ENCODE data around the gene ENTPD8. TPM values are rescaled to one million over a fixed set of nuclear protein-coding genes. Genes with fewer than 3 reads are reported as not detected.
A peak's percentile ranks its signal among the peaks of the same experiment; 100 is the strongest.

Gene ENTPD8
- total and polyA plus RNA-seq, 10 of the 15 experiments (the other 5 are each of a cell fraction or from before 2014, with no cell fraction given): not detected

DNA sequence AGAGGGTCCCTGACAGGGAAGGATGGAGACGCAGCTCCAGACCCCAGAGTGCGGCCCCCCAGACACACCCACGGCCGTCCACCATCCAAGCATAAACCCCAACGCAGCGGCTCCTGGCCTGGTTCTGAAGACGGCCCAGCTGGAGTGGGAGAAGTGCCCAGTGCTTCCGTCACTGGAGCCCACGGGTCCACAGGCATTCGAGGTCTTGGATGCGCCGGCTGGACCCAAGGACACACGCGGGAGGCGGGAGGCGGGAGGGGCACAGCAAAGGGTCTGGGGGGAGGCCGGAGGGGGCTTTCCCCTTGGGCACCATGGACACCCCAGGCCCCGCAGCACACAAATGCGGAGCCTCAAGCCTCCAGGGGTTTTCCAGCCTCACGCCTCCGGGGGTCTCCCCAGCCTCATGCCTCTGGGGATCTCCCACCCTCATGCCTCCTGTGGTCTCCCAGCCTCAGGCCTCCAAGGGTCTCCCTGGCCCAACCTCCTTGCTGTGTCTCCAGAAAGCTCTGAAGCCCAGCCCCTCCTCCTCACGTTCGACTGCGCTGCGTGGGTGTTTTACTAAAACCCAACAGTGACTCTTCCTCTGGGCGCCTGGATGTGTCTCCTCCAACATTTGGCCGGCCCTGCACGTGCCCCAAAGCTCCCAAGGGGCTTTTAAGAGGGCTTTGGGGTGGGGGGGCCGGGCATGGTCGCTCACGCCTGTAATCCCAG, 33.4 kb downstream of the ENTPD8 start:
- peak; percentile 26 for DNase-seq (ENCODE audit: low read depth, low spot score)
- H3K27ac ChIP-seq (ENCODE audit: control insufficient read depth, insufficient read depth): peak overlapping the region; percentile 39
- intact Hi-C loops (cut with micrococcal nuclease; ENCODE audit: unreplicated experiment) (loop anchor here (2.0 kb wide), 1 partner anchor 105 kb away; the partner anchor contains the start of gene NRARP), in situ Hi-C loops (cut with MboI) (loop anchor here (5.0 kb wide), 1 partner anchor 115 kb away; no protein-coding TSS in a partner anchor)
- H3K79me2 ChIP-seq (ENCODE audit: control insufficient read depth, insufficient read depth, low read length): no peaks in the 10 kb centered on the region
- ATAC-seq: peak; percentile 58
- no peak for FAIRE-seq
- H3K4me3 ChIP-seq: peak overlapping the region; percentile 55; the same call in 1 of the 2 replicates
- no TSS peak for BruUV-seq (replicated peaks)
- H4K20me1 ChIP-seq (ENCODE audit: control insufficient read depth, insufficient read depth): no peaks in the 10 kb centered on the region
- peak overlapping the region; percentile 44; the same call in 1 of the 2 replicates for H3K9ac ChIP-seq (ENCODE audit: control insufficient read depth, insufficient read depth, low read length)
- POLR2A ChIA-PET: interaction anchor here (0.7 to 1.3 kb wide), 4 partner anchors 12 to 164 kb away, joined by 3 read pairs; partner anchors contain the start of genes EXD3, NOXA1 and NRARP
- H3K36me3 ChIP-seq (ENCODE audit: control insufficient read depth in 2 of 2, insufficient read depth in 2 of 2, low read length in 1 of 2): no peaks in the 10 kb centered on the region; a peak in 1 of 4 replicates
- RAD21 ChIA-PET (ENCODE audit: unreplicated experiment): interaction anchor here (0.6 to 1.2 kb wide), 4 partner anchors 146 to 171 kb away, joined by 3 to 4 read pairs (median 4); partner anchors contain the start of gene NELFB
- 0% methylated on average over 26 of the region's 31 CpGs for WGBS (ENCODE audit: insufficient coverage, insufficient replicate concordance, low lambda C conversion rate, missing lambda C conversion rate)
- no peaks in the 10 kb centered on the region for H3K27me3 ChIP-seq (replicated peaks in 1 of 2; ENCODE audit: control insufficient read depth in 2 of 2, insufficient read depth in 2 of 2, low read length in 1 of 2)
- SMC1A ChIA-PET (ENCODE audit: uncharacterized antibody, unreplicated experiment): interaction anchor here (1.6 kb wide), 1 partner anchor 106 kb away, joined by 5 read pairs; the partner anchor contains the start of gene NRARP
- CTCF ChIA-PET: interaction anchor here (0.7 to 2.7 kb wide), 5 partner anchors 14 to 122 kb away, joined by 3 to 17 read pairs (median 4); partner anchors contain the start of gene NRARP
- peaks cover 5% of the 10 kb centered on the region; the same call in 1 of the 3 replicates for H3K9me3 ChIP-seq (replicated peaks; ENCODE audit: control insufficient read depth, insufficient read depth, low read length)
- peak overlapping the region; percentile 82 for H3K4me2 ChIP-seq (ENCODE audit: control insufficient read depth, insufficient read depth)
- peaks cover 25% of the 10 kb centered on the region for H3K4me1 ChIP-seq (ENCODE audit: control insufficient read depth, insufficient read depth, low read length)
- no peak overlapping the region; the same call in 1 of the 2 replicates for H2AFZ ChIP-seq (ENCODE audit: control insufficient read depth, low read depth, low read length)
- TF ChIP-seq MEF2B (IDR thresholded peaks at IDR 0.05; ENCODE audit: partially characterized antibody, poor library complexity, severe bottlenecking) (peak; percentile 71), JUND (IDR thresholded peaks at IDR 0.05; ENCODE audit: low read depth, low read length) (no peak), BCL3 (IDR thresholded peaks at IDR 0.05; ENCODE audit: borderline replicate concordance, insufficient read depth, low read depth, low read length, poor library complexity, severe bottlenecking) (no peak), SREBF1 (IDR thresholded peaks at IDR 0.05; ENCODE audit: low read length) (no peak), TCF7 (IDR thresholded peaks at IDR 0.05; ENCODE audit: borderline replicate concordance) (no peak), SKIL (IDR thresholded peaks at IDR 0.05; ENCODE audit: low read depth, poor library complexity, severe bottlenecking) (no peak), SREBF2 (IDR thresholded peaks at IDR 0.05; ENCODE audit: low read length) (no peak), EGR1 (IDR thresholded peaks at IDR 0.05; ENCODE audit: borderline replicate concordance in 1 of 2, low read depth in 2 of 2, low read length in 2 of 2) (peak in 1 of 2 experiments; percentile 91; a peak in 2 of 3 replicates), ZNF274 (IDR thresholded peaks at IDR 0.05; ENCODE audit: insufficient read depth, insufficient read length) (no peak), KLF5 (IDR thresholded peaks at IDR 0.05; ENCODE audit: partially characterized antibody) (no peak), SPI1 (IDR thresholded peaks at IDR 0.05; ENCODE audit: borderline replicate concordance, insufficient read depth, low read depth, low read length) (no peak), JUNB (IDR thresholded peaks at IDR 0.05) (no peak), ATF7 (IDR thresholded peaks at IDR 0.05; ENCODE audit: low read depth) (0 out of 2 replicates have a peak, but pooled peaks have one; percentile 28), BCL11A (IDR thresholded peaks at IDR 0.05; ENCODE audit: low read depth, low read length) (0 out of 2 replicates have a peak, but pooled peaks have one; percentile 29)
- TF ChIP-seq, protein P1, sequence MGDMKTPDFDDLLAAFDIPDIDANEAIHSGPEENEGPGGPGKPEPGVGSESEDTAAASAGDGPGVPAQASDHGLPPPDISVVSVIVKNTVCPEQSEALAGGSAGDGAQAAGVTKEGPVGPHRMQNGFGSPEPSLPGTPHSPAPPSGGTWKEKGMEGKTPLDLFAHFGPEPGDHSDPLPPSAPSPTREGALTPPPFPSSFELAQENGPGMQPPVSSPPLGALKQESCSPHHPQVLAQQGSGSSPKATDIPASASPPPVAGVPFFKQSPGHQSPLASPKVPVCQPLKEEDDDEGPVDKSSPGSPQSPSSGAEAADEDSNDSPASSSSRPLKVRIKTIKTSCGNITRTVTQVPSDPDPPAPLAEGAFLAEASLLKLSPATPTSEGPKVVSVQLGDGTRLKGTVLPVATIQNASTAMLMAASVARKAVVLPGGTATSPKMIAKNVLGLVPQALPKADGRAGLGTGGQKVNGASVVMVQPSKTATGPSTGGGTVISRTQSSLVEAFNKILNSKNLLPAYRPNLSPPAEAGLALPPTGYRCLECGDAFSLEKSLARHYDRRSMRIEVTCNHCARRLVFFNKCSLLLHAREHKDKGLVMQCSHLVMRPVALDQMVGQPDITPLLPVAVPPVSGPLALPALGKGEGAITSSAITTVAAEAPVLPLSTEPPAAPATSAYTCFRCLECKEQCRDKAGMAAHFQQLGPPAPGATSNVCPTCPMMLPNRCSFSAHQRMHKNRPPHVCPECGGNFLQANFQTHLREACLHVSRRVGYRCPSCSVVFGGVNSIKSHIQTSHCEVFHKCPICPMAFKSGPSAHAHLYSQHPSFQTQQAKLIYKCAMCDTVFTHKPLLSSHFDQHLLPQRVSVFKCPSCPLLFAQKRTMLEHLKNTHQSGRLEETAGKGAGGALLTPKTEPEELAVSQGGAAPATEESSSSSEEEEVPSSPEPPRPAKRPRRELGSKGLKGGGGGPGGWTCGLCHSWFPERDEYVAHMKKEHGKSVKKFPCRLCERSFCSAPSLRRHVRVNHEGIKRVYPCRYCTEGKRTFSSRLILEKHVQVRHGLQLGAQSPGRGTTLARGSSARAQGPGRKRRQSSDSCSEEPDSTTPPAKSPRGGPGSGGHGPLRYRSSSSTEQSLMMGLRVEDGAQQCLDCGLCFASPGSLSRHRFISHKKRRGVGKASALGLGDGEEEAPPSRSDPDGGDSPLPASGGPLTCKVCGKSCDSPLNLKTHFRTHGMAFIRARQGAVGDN (IDR thresholded peaks at IDR 0.05): no peak
